Measurements from ENCODE around the gene UBE2S.
"Not testable (repeated sequence)": the region's sequence is repeated elsewhere in the genome, so short reads cannot be mapped to it uniquely, and the experiment has no call there.

Gene UBE2S

GRCh38 chr19:55406826-55407549, 600 bp downstream of the UBE2S start:
- in situ Hi-C loops (cut with MboI; ENCODE audit: low sequenced_read_pairs), result no loop called here

- in situ Hi-C loops (cut with MboI; ENCODE audit: low sequenced_read_pairs), result no loop called here
These were observed 1.3 kb downstream of the UBE2S start for GRCh38 chr19:55406091-55406825.

- in situ Hi-C loops (cut with MboI; ENCODE audit: low sequenced_read_pairs), result no loop called here
These were observed 1.9 kb downstream of the UBE2S start for GRCh38 chr19:55405638-55406037.

GRCh38 chr19:55402509-55402908, 5.1 kb downstream of the UBE2S start:
- in situ Hi-C loops (cut with MboI; ENCODE audit: low sequenced_read_pairs), result no loop called here

GRCh38 chr19:55401390-55401789, 6.2 kb downstream of the UBE2S start:
- in situ Hi-C loops (cut with MboI; ENCODE audit: low sequenced_read_pairs), result not testable (repeated sequence)

- in situ Hi-C loops (cut with MboI; ENCODE audit: low sequenced_read_pairs), result no loop called here
These were observed 7.1 kb downstream of the UBE2S start for GRCh38 chr19:55400281-55401087.

GRCh38 chr19:55398200-55398925, 9.2 kb downstream of the UBE2S start:
- in situ Hi-C loops (cut with MboI; ENCODE audit: low sequenced_read_pairs), result no loop called here

- in situ Hi-C loops (cut with MboI; ENCODE audit: low sequenced_read_pairs), result no loop called here
These were observed 14.5 kb downstream of the UBE2S start for GRCh38 chr19:55392820-55393761.

- in situ Hi-C loops (cut with MboI; ENCODE audit: low sequenced_read_pairs), result no loop called here
These were observed 15.6 kb downstream of the UBE2S start for GRCh38 chr19:55391702-55392615.

GRCh38 chr19:55391191-55391670, 16.4 kb downstream of the UBE2S start:
- in situ Hi-C loops (cut with MboI; ENCODE audit: low sequenced_read_pairs), result no loop called here

GRCh38 chr19:55390461-55390880, 17.1 kb downstream of the UBE2S start:
- in situ Hi-C loops (cut with MboI; ENCODE audit: low sequenced_read_pairs), result no loop called here

GRCh38 chr19:55389386-55390317, 17.9 kb downstream of the UBE2S start:
- in situ Hi-C loops (cut with MboI; ENCODE audit: low sequenced_read_pairs), result no loop called here

- in situ Hi-C loops (cut with MboI; ENCODE audit: low sequenced_read_pairs), result no loop called here
These were observed 19.7 kb downstream of the UBE2S start for GRCh38 chr19:55387736-55388497.

GRCh38 chr19:55386493-55386971, 21.1 kb downstream of the UBE2S start:
- in situ Hi-C loops (cut with MboI; ENCODE audit: low sequenced_read_pairs), result no loop called here

- in situ Hi-C loops (cut with MboI; ENCODE audit: low sequenced_read_pairs), result no loop called here
These were observed 21.7 kb downstream of the UBE2S start, which contains the start of gene RPL28 for GRCh38 chr19:55385724-55386492. Gene RPL28 (plus strand): TSS chr19:55385932. CDS start chr19:55386358, 426 bp downstream.
